GM12801 (cell line): Measurements from ENCODE around the gene CCT8L2.

Experiments
- TF ChIP-seq, protein P1 (sequence below): IDR thresholded peaks from one replicate; pipeline ENCODE4 v1.5.1; 2011; ENCODE audit warnings: control low read depth; ENCODE audit not compliant: insufficient read length; ENCODE audit errors: extremely low read depth

CCT8L2 gene

DNA sequence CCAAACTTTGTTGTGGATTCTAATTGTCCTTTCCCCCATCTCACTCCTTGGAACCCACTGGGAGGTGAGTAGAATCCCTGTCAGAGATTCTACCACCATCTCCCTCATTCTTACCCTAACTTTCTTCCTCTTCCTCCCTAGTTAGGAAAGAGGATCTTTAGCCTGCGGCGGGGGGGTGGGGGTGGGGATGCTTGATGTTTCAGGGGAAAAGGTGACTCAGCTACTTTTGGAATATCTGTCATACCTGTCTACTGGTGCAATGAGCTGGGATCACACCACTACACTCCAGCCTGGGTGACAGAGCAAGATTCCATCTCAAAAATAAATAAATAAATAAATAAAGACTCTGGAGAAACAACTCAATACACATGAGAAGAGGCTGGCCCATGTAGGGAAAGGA is 6.4 kb downstream of the CCT8L2 start:
- TF ChIP-seq, protein P1, sequence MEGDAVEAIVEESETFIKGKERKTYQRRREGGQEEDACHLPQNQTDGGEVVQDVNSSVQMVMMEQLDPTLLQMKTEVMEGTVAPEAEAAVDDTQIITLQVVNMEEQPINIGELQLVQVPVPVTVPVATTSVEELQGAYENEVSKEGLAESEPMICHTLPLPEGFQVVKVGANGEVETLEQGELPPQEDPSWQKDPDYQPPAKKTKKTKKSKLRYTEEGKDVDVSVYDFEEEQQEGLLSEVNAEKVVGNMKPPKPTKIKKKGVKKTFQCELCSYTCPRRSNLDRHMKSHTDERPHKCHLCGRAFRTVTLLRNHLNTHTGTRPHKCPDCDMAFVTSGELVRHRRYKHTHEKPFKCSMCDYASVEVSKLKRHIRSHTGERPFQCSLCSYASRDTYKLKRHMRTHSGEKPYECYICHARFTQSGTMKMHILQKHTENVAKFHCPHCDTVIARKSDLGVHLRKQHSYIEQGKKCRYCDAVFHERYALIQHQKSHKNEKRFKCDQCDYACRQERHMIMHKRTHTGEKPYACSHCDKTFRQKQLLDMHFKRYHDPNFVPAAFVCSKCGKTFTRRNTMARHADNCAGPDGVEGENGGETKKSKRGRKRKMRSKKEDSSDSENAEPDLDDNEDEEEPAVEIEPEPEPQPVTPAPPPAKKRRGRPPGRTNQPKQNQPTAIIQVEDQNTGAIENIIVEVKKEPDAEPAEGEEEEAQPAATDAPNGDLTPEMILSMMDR, result no peak

DNA sequence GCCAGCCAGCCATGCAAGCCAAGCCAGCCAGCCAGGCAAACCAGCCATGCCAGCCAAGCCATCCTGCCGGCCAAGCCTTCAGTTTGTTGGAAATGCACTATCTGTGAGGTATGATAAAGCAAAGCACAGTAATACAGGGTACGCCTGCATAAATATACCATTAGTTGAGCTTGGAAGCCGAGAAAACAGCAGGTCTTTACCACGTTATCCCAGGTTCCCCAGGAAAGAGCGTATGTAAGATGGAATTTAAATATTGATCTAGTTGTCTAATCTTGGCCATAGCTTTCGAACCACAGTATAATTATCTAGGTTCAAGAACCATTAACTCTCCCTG is 24.2 kb downstream of the CCT8L2 start:
- TF ChIP-seq, protein P1, result no peak

DNA sequence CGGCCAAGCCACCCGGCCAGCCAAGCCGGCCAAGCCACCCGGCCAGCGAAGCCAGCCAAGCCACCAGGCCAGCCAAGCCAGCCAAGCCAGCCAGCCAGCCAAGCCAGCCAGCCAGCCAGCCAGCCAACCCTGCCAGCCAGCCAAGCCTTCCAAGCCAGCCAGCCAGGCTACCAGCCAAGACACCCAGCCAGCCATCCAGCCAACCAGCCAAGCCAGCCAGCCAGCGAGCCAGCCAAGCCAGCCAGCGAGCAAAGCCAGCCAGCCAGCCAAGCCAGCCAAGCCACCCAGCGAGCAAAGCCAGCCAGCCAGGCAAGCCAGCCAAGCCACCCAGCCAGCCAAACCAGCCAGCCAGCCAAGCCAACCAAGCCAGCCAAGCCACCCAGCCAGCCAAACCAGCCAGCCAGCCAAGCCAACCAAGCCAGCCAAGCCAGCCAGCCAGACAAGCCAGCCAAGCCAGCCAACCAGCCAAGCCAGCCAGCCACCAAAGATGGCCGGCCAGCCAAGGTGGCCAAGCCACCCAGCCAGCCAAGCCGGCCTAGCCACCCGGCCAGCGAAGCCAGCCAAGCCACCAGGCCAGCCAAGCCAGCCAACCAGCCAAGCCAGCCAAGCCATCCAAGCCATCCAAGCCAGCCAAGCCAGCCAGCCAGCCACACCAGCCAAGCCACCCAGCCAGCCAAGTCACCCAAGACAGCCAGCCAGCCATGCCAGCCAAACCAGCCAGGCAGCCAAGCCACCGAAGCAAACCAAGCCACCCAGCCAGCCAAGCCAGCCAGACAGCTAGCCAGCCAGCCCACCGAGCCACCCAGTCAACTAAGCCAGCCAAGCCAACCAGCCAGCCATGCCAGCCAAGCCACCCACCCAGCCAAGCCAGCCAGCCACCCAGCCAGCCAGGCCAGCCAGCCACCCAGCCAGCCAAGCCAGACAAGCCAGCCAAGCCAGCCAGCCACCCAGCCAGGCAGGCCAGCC is 28.8 kb downstream of the CCT8L2 start:
- TF ChIP-seq, protein P1, result no peak

DNA sequence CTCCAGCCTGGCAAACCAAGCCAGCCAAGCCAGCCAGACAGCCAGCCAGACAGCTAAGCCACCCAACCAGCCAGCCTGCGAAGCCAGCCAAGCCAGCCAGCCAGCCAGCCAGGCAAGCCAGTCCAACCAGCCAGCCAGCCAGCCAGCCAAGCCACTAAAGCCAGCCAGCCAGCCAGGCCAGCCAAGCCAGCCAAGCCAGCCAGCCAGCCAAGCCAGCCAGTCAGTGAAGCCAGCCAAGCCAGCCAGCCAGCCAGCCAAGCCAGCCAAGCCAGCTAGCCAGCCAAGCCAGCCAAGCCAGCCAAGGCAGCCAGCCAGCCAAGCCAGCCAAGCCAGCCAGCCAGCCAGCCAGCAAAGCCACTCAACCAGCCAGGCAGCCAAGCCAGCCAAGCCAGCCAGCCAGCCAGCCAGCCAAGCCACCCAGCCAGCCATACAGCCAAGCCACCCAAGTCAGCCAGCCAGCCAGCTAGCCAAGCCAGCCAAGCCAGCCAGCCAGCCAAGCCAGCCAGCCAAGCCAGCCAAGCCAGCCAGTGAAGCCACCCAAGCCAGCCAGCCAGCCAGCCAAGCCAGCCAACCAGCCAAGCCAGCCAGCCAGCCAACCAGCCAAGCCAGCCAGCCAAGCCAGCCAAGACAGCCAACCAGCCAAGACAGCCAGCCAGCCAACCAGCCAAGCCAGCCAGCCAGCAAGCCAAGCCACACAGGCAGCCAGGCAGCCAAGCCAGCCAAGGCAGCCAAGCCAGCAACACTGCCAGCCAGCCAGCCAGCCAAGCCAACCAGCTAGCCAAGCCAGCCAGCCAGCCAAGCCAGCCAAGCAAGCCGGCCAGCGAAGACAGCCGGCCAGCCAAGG is 29.7 kb downstream of the CCT8L2 start:
- TF ChIP-seq, protein P1, result no peak

DNA sequence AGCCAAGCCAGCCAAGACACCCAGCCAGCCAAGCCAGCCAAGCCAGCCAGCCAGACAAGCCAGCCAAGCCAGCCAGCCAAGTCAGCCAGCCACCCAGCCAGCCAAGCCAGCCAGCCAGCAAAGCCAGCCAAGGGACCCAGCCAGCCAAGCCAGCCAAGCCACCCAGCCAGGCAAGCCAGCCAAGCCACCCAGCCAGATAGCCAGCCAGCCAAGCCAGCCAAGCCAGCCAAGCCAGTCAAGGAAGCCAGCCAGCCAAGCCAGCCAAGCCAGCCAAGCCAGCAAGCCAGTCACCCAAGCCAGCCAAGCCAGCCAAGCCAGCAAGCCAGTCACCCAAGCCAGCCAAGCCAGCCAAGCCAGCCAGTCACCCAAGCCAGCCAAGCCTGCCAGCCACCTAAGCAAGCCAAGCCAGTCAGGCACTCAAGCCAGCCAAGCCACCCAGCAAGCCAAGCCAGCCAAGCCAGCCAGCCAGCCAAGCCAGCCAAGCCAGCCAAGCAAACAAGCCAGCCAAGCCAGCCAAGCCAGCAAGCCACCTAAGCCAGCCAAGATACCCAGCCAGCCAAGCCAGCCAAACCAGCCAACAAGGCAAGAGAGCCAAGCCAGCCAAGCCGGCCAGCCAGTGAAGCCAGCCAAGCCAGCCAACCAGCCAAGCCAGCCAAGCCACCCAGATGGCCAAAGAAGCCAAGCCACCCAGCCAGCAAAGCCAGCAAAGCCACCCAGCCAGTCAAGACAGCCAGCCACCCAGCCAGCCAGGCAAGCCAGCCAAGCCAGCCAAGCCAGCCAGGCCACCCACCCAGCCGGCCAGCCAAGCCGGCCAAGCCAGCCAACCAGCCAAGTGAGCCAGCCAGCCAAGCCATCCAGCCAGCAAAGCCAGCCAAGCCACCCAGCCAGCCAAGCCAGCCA is 33.3 kb downstream of the CCT8L2 start:
- TF ChIP-seq, protein P1, result no peak
